Measurements from ENCODE around the gene NR0B1. TPM values are rescaled to one million over a fixed set of nuclear protein-coding genes. Genes with fewer than 3 reads are reported as not detected.
A peak's percentile ranks its signal among the peaks of the same experiment; 100 is the strongest.

The NR0B1 gene
- total RNA-seq, 1 donor from 2014 or later, result not detected

GRCh38 chrX:30275498-30275897 is 33.7 kb downstream of the NR0B1 start:
- no peaks in the 10 kb centered on the region for H3K9me3 Mint-ChIP-seq (ENCODE audit: low read depth)
- DNase-seq (ENCODE audit: low spot score), result no peak
- H3K27ac Mint-ChIP-seq (ENCODE audit: unreplicated experiment), result no peak overlapping the region
- TF ChIP-seq CTCF (IDR thresholded peaks at IDR 0.05), result peak; percentile 89
- H3K27me3 Mint-ChIP-seq (ENCODE audit: low read depth), result no peaks in the 10 kb centered on the region
- H3K4me3 Mint-ChIP-seq (ENCODE audit: unreplicated experiment), result no peak overlapping the region
- no peaks in the 10 kb centered on the region for H3K4me1 Mint-ChIP-seq (ENCODE audit: low read depth)
- H3K36me3 Mint-ChIP-seq (ENCODE audit: low read depth), result no peaks in the 10 kb centered on the region

GRCh38 chrX:30270639-30271038 is 38.6 kb downstream of the NR0B1 start:
- Mint-ChIP-seq H3K4me1 (ENCODE audit: low read depth) (no peaks in the 10 kb centered on the region), H3K36me3 (ENCODE audit: low read depth) (no peaks in the 10 kb centered on the region), H3K4me3 (ENCODE audit: unreplicated experiment) (no peak overlapping the region), H3K27me3 (ENCODE audit: low read depth) (peaks cover 6% of the 10 kb centered on the region), H3K9me3 (ENCODE audit: low read depth) (no peaks in the 10 kb centered on the region), H3K27ac (ENCODE audit: unreplicated experiment) (no peak overlapping the region)
- DNase-seq (ENCODE audit: low spot score), result no peak
- TF ChIP-seq CTCF (IDR thresholded peaks at IDR 0.05), result no peak

GRCh38 chrX:30262763-30263162 is 46.4 kb downstream of the NR0B1 start:
- Mint-ChIP-seq H3K4me3 (ENCODE audit: unreplicated experiment) (no peak overlapping the region), H3K4me1 (ENCODE audit: low read depth) (no peaks in the 10 kb centered on the region), H3K27me3 (ENCODE audit: low read depth) (peaks cover 29% of the 10 kb centered on the region), H3K27ac (ENCODE audit: unreplicated experiment) (no peak overlapping the region), H3K36me3 (ENCODE audit: low read depth) (no peaks in the 10 kb centered on the region), H3K9me3 (ENCODE audit: low read depth) (no peaks in the 10 kb centered on the region)
- TF ChIP-seq CTCF (IDR thresholded peaks at IDR 0.05), result no peak
- DNase-seq (ENCODE audit: low spot score), result no peak

- H3K4me1 Mint-ChIP-seq (ENCODE audit: low read depth), result no peaks in the 10 kb centered on the region
- no peak overlapping the region for H3K27ac Mint-ChIP-seq (ENCODE audit: unreplicated experiment)
- no peak for DNase-seq (ENCODE audit: low spot score)
- H3K36me3 Mint-ChIP-seq (ENCODE audit: low read depth), result no peaks in the 10 kb centered on the region
- peaks cover 27% of the 10 kb centered on the region for H3K27me3 Mint-ChIP-seq (ENCODE audit: low read depth)
- peaks cover 2% of the 10 kb centered on the region for H3K9me3 Mint-ChIP-seq (ENCODE audit: low read depth)
- H3K4me3 Mint-ChIP-seq (ENCODE audit: unreplicated experiment), result no peak overlapping the region
- no peak for TF ChIP-seq CTCF (IDR thresholded peaks at IDR 0.05)
These were observed 48.2 kb downstream of the NR0B1 start for GRCh38 chrX:30261012-30261411.

- no peaks in the 10 kb centered on the region for H3K36me3 Mint-ChIP-seq (ENCODE audit: low read depth)
- peaks cover 9% of the 10 kb centered on the region for H3K9me3 Mint-ChIP-seq (ENCODE audit: low read depth)
- peaks cover 20% of the 10 kb centered on the region for H3K27me3 Mint-ChIP-seq (ENCODE audit: low read depth)
- H3K4me3 Mint-ChIP-seq (ENCODE audit: unreplicated experiment), result no peak overlapping the region
- no peak overlapping the region for H3K27ac Mint-ChIP-seq (ENCODE audit: unreplicated experiment)
- TF ChIP-seq CTCF (IDR thresholded peaks at IDR 0.05), result no peak
- DNase-seq (ENCODE audit: low spot score), result no peak
- no peaks in the 10 kb centered on the region for H3K4me1 Mint-ChIP-seq (ENCODE audit: low read depth)
These were observed 49.3 kb downstream of the NR0B1 start for GRCh38 chrX:30259927-30260326.

Other genes starting within 250 kb of the NR0B1 start
- gene MAGEB2, start 93.8 kb downstream of the NR0B1 start, total RNA-seq, result not detected in 3 replicates
- not detected in 3 replicates for gene MAGEB3, start 78.7 kb downstream of the NR0B1 start, total RNA-seq
- not detected in 3 replicates for gene MAGEB4, start 67.4 kb downstream of the NR0B1 start, total RNA-seq
- not detected in 3 replicates for gene MAGEB1, start 62.2 kb downstream of the NR0B1 start, total RNA-seq